Right lobe of liver (tissue), 6 donors: ENCODE results near the gene TYW1B. TPM values are rescaled to one million over a fixed set of nuclear protein-coding genes. Genes with fewer than 3 reads are reported as not detected.
"Not testable (repeated sequence)": the region's sequence is repeated elsewhere in the genome, so short reads cannot be mapped to it uniquely, and the experiment has no call there.

Experiments used
- ATAC-seq, 4 donors: fragments of 200-7000 bp; cut with Tn5 transposase; one replicate each; pipeline ENCODE4 v1.9.1; 2020; ENCODE audit warnings: mild to moderate bottlenecking in 4 of 4, moderate library complexity in 4 of 4
- DNase-seq, 3 donors: peaks; one replicate each; pipeline ENCODE4 v3.0.0-alpha.2; 2020
- H3K27ac ChIP-seq, 3 donors: fragments of 200-600 bp; one replicate each; pipeline ENCODE4 v1.8.0; 2022
- H3K27me3 ChIP-seq, 2 donors: fragments of 200-600 bp; one replicate each; pipeline ENCODE4 v1.8.0; 2022
- H3K36me3 ChIP-seq, 4 donors: fragments of 200-600 bp; sonication (generic) in 1 of 4; one replicate each; pipeline versions ENCODE4 v1.5.1 to v1.8.0; 2017 to 2022; ENCODE audit warnings: control low read depth in 1 of 4
- H3K4me1 ChIP-seq, 4 donors: fragments of 200-600 bp; sonication (generic) in 1 of 4; one replicate each; pipeline versions ENCODE4 v1.5.1 to v1.8.0; 2017 to 2022; ENCODE audit warnings: control low read depth in 1 of 4
- H3K4me3 ChIP-seq, 3 donors: fragments of 200-600 bp; one replicate each; pipeline ENCODE4 v1.8.0; 2022
- H3K9me3 ChIP-seq, 4 donors: fragments of 200-600 bp; sonication (generic) in 1 of 4; one replicate each; pipeline versions ENCODE4 v1.5.1 to v1.8.0; 2017 to 2022; ENCODE audit warnings: control low read depth in 1 of 4
- POLR2A ChIP-seq: fragments of 450-650 bp; IDR thresholded peaks from one replicate; pipeline ENCODE4 v1.6.1; 2017; ENCODE audit warnings: antibody characterized with exemption, mild to moderate bottlenecking
- WGBS: methylation state at CpG from one replicate; pipeline ENCODE4 v1.1.6; 2018; ENCODE audit warnings: low coverage, low lambda C conversion rate; ENCODE audit not compliant: insufficient coverage; ENCODE audit errors: missing lambda C conversion rate; 5-methylcytosine and 5-hydroxymethylcytosine counted together
- intact Hi-C, 2 donors: fragments of 100-400 bp; cut with DNase I; formaldehyde crosslinking; loops; one replicate each; pipeline versions ENCODE4 v1.11.2 to v1.14.1; 2022
- total RNA-seq, 6 experiments: library from RNA; depleted of rRNA in 2 of 6; stranded (reverse); fragments of >200 nt in 2 of 6; fragmentation: NEBNext Ultra II Directional in 3 of 6; extraction: Animal tissue kit (Norgen Biotek cat#: 25700) in 3 of 6; gene quantifications; one replicate each; pipeline versions ENCODE4 v1.1.0 to v1.2.4, GENCODE V29; 2016 to 2023
- TF ChIP-seq, protein P1 (sequence below), 4 donors: fragments of 200-600 bp in 3 of 4; fragments of 450-650 bp in 1 of 4; IDR thresholded peaks; one replicate each; pipeline versions ENCODE4 v1.5.1 to v1.8.0; 2016 to 2022; ENCODE audit warnings: antibody characterized with exemption in 4 of 4, mild to moderate bottlenecking in 2 of 4
- donor health status: DM: no; HTN: yes; CAD: no.
- donor health status: DM: no; HTN: no; CAD: no.
- donor health status: DM: no; HTN: no; CAD: no.
- donor health status: DM: no; HTN: yes; CAD: no.
- donor health status: DM: no; HTN: yes; CAD: no.

Gene TYW1B
- total RNA-seq, 6 experiments from 2014 or later: 1.2 to 10.1 (median 2.5) TPM

DNA sequence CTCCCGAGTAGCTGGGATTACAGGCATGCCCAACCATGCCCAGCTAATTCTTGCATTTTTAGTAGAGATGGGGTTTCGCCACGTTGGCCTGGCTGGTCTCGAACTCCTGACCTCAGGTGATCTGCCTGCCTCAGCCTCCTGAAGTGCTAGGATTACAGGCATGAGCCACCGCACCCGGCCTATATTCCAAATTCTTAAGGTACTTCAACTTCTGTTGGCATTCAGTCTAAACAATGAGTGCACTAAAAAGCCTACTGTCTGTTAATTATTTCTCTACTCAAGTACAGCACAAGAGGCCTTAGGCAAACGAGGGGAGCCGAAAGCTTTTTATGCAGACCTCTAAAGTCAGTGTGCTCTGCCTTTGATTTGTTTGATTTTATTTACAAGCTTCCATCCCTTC lies 243.4 kb downstream of the TYW1B start:
- H3K9me3 ChIP-seq, intact Hi-C loops, H3K27ac ChIP-seq, DNase-seq, H3K4me1 ChIP-seq, H3K36me3 ChIP-seq, H3K4me3 ChIP-seq, H3K27me3 ChIP-seq, ATAC-seq: not testable (repeated sequence)
- WGBS: 91% methylated on average over 3 of the region's 8 CpGs

DNA sequence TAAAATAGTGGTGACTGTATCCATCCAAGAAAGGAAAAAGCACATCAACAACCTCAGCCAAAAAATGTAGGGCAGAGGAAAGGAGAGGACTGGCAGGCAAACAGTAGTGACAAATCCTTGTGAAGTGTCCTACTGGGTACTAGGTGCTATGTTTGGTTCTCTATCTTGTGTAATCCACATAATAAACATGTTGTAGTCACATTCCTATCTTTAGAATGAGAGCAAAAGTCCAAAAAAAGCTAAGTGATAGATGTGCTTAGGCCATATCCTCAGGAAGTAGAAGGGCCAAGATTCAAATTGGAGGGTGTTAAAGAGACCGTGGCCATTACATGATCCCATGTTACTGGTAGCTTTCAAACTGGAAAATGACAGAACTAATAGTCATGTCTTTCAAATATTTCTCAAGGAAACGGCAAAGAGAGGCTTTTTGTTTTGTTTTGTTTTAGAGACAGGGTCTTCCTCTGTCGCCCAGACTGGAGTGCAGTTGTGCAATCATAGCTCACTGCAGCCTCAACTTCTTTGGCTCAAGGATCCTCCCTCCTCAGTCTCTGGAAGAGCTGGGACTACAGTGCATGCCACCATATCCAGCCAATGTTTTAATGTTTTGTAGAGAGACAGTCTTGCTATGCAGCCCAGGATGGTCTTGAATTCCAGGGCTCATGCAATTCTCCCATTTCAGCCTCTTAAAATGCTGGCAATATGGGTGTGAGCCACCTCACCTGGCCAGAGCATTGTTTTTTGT lies 244.2 kb downstream of the TYW1B start:
- H3K4me1 ChIP-seq, DNase-seq, H3K27ac ChIP-seq, H3K27me3 ChIP-seq, intact Hi-C loops, H3K36me3 ChIP-seq, H3K4me3 ChIP-seq, H3K9me3 ChIP-seq: not testable (repeated sequence)
- 51% methylated on average over 3 of the region's 3 CpGs for WGBS
- peak; percentile 44 to 83 (median 63) for ATAC-seq

DNA sequence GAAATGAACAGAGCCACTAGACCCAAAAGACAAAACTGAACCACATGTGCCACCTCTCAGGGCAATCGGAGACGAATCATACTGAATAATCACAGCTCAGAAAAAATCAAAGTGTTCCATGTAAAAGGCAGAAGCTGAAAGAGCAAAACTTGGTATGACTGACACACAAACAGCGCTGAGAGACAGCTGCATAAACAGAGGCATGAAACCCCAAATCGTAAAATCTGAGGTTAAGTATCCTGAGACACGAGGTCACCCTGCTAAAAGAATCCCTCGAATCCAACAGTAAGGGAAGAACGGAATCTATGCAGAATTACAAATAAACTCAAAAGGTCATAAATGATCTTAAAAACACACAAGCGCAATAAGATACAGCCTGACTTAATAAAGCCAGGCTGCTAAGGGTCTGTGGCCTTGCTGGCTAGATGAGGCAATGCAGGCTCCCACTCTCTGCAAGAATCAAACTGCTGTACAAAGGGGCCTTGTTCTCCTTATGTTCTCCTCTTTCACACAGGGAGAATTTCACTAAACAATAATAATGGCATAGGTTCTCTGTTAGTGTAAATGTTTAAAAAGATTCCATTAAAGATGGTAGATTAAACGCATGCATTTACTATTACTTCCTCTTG lies 247.7 kb downstream of the TYW1B start:
- WGBS: 97% methylated on average over 5 of the region's 9 CpGs
- DNase-seq: not testable (repeated sequence)

DNA sequence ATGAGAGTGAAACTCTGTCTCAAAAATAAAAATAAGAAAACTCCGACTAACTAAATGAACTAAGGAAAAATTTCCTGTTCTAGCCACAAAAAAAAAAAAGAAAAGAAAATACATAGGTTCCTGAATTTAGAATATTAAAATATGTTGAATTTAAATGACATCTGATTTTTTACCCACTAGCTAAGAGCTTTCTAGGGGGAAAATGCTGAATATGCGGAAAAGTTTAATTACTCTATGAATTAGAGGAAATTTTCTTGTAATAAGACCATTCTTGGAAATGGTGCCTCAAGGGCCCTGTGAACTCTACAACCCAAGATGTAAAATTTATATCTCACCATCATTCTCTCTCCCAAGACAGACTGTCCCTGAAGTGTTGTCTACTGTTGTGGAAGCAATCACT lies 250.9 kb downstream of the TYW1B start:
- TF ChIP-seq, protein P1, sequence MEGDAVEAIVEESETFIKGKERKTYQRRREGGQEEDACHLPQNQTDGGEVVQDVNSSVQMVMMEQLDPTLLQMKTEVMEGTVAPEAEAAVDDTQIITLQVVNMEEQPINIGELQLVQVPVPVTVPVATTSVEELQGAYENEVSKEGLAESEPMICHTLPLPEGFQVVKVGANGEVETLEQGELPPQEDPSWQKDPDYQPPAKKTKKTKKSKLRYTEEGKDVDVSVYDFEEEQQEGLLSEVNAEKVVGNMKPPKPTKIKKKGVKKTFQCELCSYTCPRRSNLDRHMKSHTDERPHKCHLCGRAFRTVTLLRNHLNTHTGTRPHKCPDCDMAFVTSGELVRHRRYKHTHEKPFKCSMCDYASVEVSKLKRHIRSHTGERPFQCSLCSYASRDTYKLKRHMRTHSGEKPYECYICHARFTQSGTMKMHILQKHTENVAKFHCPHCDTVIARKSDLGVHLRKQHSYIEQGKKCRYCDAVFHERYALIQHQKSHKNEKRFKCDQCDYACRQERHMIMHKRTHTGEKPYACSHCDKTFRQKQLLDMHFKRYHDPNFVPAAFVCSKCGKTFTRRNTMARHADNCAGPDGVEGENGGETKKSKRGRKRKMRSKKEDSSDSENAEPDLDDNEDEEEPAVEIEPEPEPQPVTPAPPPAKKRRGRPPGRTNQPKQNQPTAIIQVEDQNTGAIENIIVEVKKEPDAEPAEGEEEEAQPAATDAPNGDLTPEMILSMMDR (IDR thresholded peaks at IDR 0.05): no peak
- no peak for TF ChIP-seq POLR2A
- 92% methylated on average over 2 of the region's 2 CpGs for WGBS
- intact Hi-C loops: no loop called here

More for the DNA sequence above, 247.7 kb downstream of the TYW1B start:
- H3K4me1 ChIP-seq, H3K4me3 ChIP-seq, H3K27me3 ChIP-seq, H3K27ac ChIP-seq, intact Hi-C loops, H3K36me3 ChIP-seq, ATAC-seq, H3K9me3 ChIP-seq: not testable (repeated sequence)

DNA sequence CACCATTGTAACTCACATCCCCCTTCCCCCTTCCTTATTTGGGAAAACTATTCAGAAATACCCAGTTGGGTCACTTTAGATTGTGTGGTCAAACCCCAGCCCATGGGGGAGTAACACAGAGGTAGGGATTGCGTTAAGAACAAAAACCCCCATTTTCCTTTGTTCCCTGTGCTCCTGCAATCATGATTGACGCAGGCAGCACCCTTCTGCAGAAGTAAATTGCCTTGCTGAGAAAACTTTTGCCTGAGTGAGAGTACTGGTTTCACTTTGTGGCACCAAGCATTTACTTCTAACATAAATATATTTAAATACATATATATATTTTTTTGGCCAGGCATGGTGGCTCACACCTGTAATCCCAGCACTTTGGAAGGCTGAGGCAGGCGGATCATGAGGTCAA lies 266.0 kb downstream of the TYW1B start:
- H3K4me1 ChIP-seq, H3K9me3 ChIP-seq, intact Hi-C loops, DNase-seq, H3K4me3 ChIP-seq, H3K27ac ChIP-seq, ATAC-seq, H3K36me3 ChIP-seq, H3K27me3 ChIP-seq: not testable (repeated sequence)
- WGBS: 75% methylated on average over 3 of the region's 3 CpGs

More for the DNA sequence above, 250.9 kb downstream of the TYW1B start:
- Histone ChIP-seq H3K27ac (no peak overlapping the region), H3K36me3 (no peaks in the 10 kb centered on the region), H3K4me1 (no peaks in the 10 kb centered on the region), H3K4me3 (no peak overlapping the region), H3K9me3 (no peaks in the 10 kb centered on the region), H3K27me3 (no peaks in the 10 kb centered on the region)
- ATAC-seq (no peak), DNase-seq (no peak)

DNA sequence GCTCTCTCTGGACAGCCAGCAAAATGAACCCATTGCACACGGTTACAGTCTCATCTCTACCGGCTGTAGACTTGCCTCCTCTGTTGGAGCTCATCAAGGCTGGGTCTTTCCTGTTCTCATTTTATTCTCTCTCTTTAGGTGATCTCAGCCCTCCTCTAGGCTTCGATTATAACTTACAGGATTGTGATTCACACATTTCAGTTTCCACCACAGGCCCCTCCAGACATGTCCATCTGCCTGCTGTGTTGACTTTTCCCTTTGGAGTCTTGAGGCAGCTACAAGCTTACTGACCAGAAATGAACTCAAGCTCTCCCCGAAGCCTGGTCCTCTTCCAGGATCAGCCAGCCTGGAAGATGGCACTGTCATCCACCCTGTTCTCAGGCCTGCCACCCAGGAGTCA lies 268.5 kb downstream of the TYW1B start:
- H3K27ac ChIP-seq, intact Hi-C loops, DNase-seq, ATAC-seq, H3K27me3 ChIP-seq, H3K36me3 ChIP-seq, H3K9me3 ChIP-seq, H3K4me1 ChIP-seq, H3K4me3 ChIP-seq: not testable (repeated sequence)
- WGBS: 65% methylated on average over 3 of the region's 4 CpGs

DNA sequence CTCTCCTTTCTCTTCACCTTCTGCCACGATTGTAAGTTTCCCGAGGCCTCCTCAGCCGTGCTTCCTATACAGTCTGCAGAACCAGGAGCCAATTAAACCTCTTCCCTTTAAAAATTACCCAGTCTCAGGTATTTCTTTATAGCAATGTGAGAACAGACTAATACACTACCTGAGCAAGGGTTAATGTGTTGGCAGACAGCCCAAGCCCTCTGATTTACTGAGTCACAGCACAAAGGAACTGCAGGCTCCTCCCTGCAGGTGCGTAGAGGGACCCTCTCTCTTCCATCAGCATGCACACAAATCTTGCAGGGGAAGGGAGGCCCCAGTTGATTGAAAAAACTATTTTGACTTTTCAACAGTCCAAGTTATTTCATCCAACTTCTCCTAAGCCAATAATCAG lies 271.3 kb downstream of the TYW1B start:
- H3K36me3 ChIP-seq, H3K4me3 ChIP-seq, H3K27ac ChIP-seq, ATAC-seq, DNase-seq, H3K4me1 ChIP-seq, H3K9me3 ChIP-seq, H3K27me3 ChIP-seq, intact Hi-C loops: not testable (repeated sequence)
- 43% methylated on average over 3 of the region's 4 CpGs for WGBS

DNA sequence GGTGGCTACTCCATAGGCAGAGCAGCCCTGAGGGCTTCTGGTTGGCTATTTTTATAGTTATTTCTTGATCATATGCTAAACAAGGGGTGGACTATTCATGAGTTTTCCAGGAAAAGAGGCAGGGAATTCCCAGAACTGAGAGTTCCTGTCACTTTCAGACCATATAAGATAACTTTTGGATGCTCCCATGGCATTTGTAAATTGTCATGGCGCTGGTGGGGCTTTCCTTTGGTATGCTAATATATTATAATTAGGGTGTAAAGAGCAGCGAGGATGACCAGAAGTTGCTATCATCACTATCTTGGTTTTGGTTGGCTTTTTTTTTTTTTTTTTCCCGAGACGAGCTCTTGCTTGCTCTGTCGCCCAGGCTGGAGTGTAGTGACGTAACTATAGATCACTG lies 272.8 kb downstream of the TYW1B start:
- ATAC-seq, H3K4me1 ChIP-seq, H3K36me3 ChIP-seq, H3K9me3 ChIP-seq, intact Hi-C loops, H3K27ac ChIP-seq, H3K4me3 ChIP-seq, DNase-seq, H3K27me3 ChIP-seq: not testable (repeated sequence)
- 90% methylated on average over 6 of the region's 6 CpGs for WGBS

DNA sequence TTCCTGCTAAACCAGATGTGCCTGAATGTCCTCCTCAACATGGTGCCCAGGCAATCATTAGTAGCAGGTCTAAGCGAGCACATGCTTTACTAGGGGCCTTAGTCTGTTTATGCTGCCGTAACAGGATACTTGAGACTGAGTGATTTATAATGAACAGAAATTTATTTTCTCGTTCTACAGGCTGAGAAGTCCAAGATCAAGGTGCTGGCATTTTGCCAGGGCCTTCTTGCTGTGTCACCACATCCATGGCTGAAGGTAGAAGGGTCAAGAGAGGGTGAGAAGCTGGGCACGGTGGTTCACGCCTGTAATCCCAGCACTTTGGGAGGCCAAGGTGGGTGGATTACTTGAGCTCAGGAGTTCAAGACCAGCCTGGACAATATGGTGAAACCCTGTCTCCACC lies 273.6 kb downstream of the TYW1B start:
- DNase-seq, intact Hi-C loops, ATAC-seq, H3K27ac ChIP-seq, H3K4me3 ChIP-seq, H3K4me1 ChIP-seq, H3K9me3 ChIP-seq, H3K27me3 ChIP-seq, H3K36me3 ChIP-seq: not testable (repeated sequence)
- 86% methylated on average over 3 of the region's 5 CpGs for WGBS

DNA sequence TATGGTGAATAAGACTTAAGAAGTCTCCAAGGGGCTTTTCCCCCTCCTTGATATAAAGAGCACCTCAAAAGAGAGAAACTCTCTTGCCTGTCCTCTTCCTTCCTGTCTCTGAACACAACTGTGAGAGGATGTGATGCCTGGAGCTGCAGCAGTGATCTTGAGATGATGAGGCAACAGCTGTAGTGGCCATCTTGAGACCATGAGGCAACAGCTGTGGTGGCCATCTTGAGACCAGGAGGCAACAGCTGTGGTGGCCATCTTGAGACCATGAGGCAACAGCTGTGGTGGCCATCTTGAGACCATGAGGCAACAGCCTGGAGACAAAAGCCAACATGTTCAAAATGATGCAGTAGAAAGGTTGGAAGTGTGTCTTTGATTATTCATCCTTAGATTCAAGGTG lies 277.5 kb downstream of the TYW1B start:
- H3K9me3 ChIP-seq, H3K4me1 ChIP-seq, H3K4me3 ChIP-seq, H3K27ac ChIP-seq, intact Hi-C loops, H3K27me3 ChIP-seq, ATAC-seq, DNase-seq, H3K36me3 ChIP-seq: not testable (repeated sequence)
